Parathyroid adenoma (tissue), 2 donors: ENCODE measurements around the gene LRRTM4.

Experiments used
- H2AFZ ChIP-seq: fragments of 300-600 bp; sonication (generic); one replicate; pipeline ENCODE4 v1.7.0; 2017; ENCODE audit warnings: antibody characterized with exemption, mild to moderate bottlenecking
- H3K27ac ChIP-seq: fragments of 300-600 bp; sonication (generic); one replicate; pipeline ENCODE4 v1.7.0; 2017
- H3K27me3 ChIP-seq: fragments of 300-600 bp; sonication (generic); one replicate; pipeline ENCODE4 v1.7.0; 2017; ENCODE audit warnings: low read length; ENCODE audit not compliant: control insufficient read depth, insufficient read depth
- H3K36me3 ChIP-seq: fragments of 300-600 bp; sonication (generic); one replicate; pipeline ENCODE4 v1.7.0; 2017; ENCODE audit warnings: low read length; ENCODE audit not compliant: control insufficient read depth, insufficient read depth
- H3K4me1 ChIP-seq: fragments of 300-600 bp; sonication (generic); one replicate; pipeline ENCODE4 v1.7.0; 2017; ENCODE audit warnings: control low read depth
- H3K4me2 ChIP-seq: fragments of 300-600 bp; sonication (generic); one replicate; pipeline ENCODE4 v1.7.0; 2017; ENCODE audit warnings: low read length
- H3K4me3 ChIP-seq: fragments of 300-600 bp; sonication (generic); one replicate; pipeline ENCODE4 v1.7.0; 2017; ENCODE audit warnings: low read depth, low read length
- H3K79me2 ChIP-seq: fragments of 300-600 bp; sonication (generic); one replicate; pipeline ENCODE4 v1.7.0; 2017; ENCODE audit warnings: control low read depth
- H3K9ac ChIP-seq: fragments of 300-600 bp; sonication (generic); one replicate; pipeline ENCODE4 v1.7.0; 2017; ENCODE audit warnings: mild to moderate bottlenecking
- H3K9me3 ChIP-seq: fragments of 300-600 bp; sonication (generic); one replicate; pipeline ENCODE4 v1.7.0; 2017; ENCODE audit warnings: low read length; ENCODE audit not compliant: control insufficient read depth
- CTCF ChIP-seq: fragments of 300-600 bp; sonication (generic); IDR thresholded peaks from one replicate; pipeline ENCODE4 v1.7.0; 2017; ENCODE audit warnings: antibody characterized with exemption, mild to moderate bottlenecking
- donor health status: primary hyperparathyroidism.

Gene LRRTM4

GRCh38 chr2:76975752-76976151, 546.4 kb downstream of the LRRTM4 start:
- Histone ChIP-seq H2AFZ (no peak overlapping the region), H3K9ac (no peak overlapping the region), H3K4me3 (no peak overlapping the region), H3K79me2 (no peaks in the 10 kb centered on the region), H3K4me1 (no peaks in the 10 kb centered on the region), H3K36me3 (no peaks in the 10 kb centered on the region), H3K9me3 (no peaks in the 10 kb centered on the region), H3K27ac (no peak overlapping the region), H3K4me2 (no peak overlapping the region), H3K27me3 (no peaks in the 10 kb centered on the region)
- no peak for TF ChIP-seq CTCF

GRCh38 chr2:76973610-76974009, 548.6 kb downstream of the LRRTM4 start:
- no peaks in the 10 kb centered on the region for H3K79me2 ChIP-seq
- no peak overlapping the region for H2AFZ ChIP-seq
- no peaks in the 10 kb centered on the region for H3K27me3 ChIP-seq
- H3K4me1 ChIP-seq, result no peaks in the 10 kb centered on the region
- H3K4me2 ChIP-seq, result no peak overlapping the region
- H3K27ac ChIP-seq, result no peak overlapping the region
- no peaks in the 10 kb centered on the region for H3K36me3 ChIP-seq
- no peak overlapping the region for H3K9ac ChIP-seq
- no peak overlapping the region for H3K4me3 ChIP-seq
- TF ChIP-seq CTCF, result no peak
- H3K9me3 ChIP-seq, result no peaks in the 10 kb centered on the region

GRCh38 chr2:76965772-76966171, 556.4 kb downstream of the LRRTM4 start:
- Histone ChIP-seq H3K4me3 (no peak overlapping the region), H3K36me3 (no peaks in the 10 kb centered on the region), H3K4me1 (no peaks in the 10 kb centered on the region), H2AFZ (no peak overlapping the region), H3K27me3 (no peaks in the 10 kb centered on the region), H3K79me2 (no peaks in the 10 kb centered on the region), H3K9me3 (no peaks in the 10 kb centered on the region), H3K9ac (no peak overlapping the region), H3K27ac (no peak overlapping the region), H3K4me2 (no peak overlapping the region)
- no peak for TF ChIP-seq CTCF

GRCh38 chr2:76958749-76959148, 563.4 kb downstream of the LRRTM4 start:
- Histone ChIP-seq H3K27me3 (no peaks in the 10 kb centered on the region), H3K9me3 (no peaks in the 10 kb centered on the region)

More at GRCh38 chr2:76958749-76959148, 563.4 kb downstream of the LRRTM4 start:
- Histone ChIP-seq H3K4me1 (no peaks in the 10 kb centered on the region), H3K4me2 (no peak overlapping the region), H3K36me3 (no peaks in the 10 kb centered on the region), H3K27ac (no peak overlapping the region), H2AFZ (no peak overlapping the region), H3K4me3 (no peak overlapping the region), H3K79me2 (no peaks in the 10 kb centered on the region), H3K9ac (no peak overlapping the region)
- no peak for TF ChIP-seq CTCF
